DOHH2 (cell line): Measurements from ENCODE around the gene CEP57L1.

Experiments
- H3F3A ChIP-seq: fragments of 200-600 bp; sonication (generic), shearing (Covaris generic); 2 replicates; pipeline ENCODE4 v1.6.0; 2016; ENCODE audit warnings: antibody characterized with exemption, mild to moderate bottlenecking; ENCODE audit not compliant: control insufficient read depth, insufficient read depth
- H3K27ac ChIP-seq: fragments of 200-600 bp; sonication (generic); 2 replicates; pipeline ENCODE4 v1.5.1; 2014; ENCODE audit warnings: low read depth, mild to moderate bottlenecking, low read length, moderate library complexity
- H3K27me3 ChIP-seq: fragments of 200-600 bp; sonication (generic); 2 replicates; pipeline ENCODE4 v1.6.1; 2014; ENCODE audit warnings: mild to moderate bottlenecking, low read length, mixed read lengths; ENCODE audit not compliant: control insufficient read depth
- H3K36me3 ChIP-seq: fragments of 200-600 bp; sonication (generic); 2 replicates; pipeline ENCODE4 v1.6.1; 2014; ENCODE audit warnings: mild to moderate bottlenecking, low read length, moderate library complexity, mixed read lengths; ENCODE audit not compliant: control insufficient read depth
- H3K4me1 ChIP-seq: fragments of 200-600 bp; sonication (generic); 2 replicates; pipeline ENCODE4 v1.6.1; 2014; ENCODE audit warnings: mild to moderate bottlenecking, low read length, mixed read lengths; ENCODE audit not compliant: control insufficient read depth
- H3K4me2 ChIP-seq: fragments of 200-600 bp; sonication (generic); 2 replicates; pipeline ENCODE4 v1.6.0; 2014; ENCODE audit warnings: mild to moderate bottlenecking, low read length, moderate library complexity
- H3K4me3 ChIP-seq: fragments of 200-600 bp; sonication (generic); 2 replicates; pipeline ENCODE4 v1.5.1; 2014; ENCODE audit warnings: mild to moderate bottlenecking, low read length, mixed read lengths
- H3K79me2 ChIP-seq: fragments of 200-600 bp; sonication (generic); 2 replicates; pipeline ENCODE4 v1.6.1; 2014; ENCODE audit warnings: mild to moderate bottlenecking, low read length, mixed read lengths; ENCODE audit not compliant: control insufficient read depth
- H3K9me2 ChIP-seq: fragments of 200-600 bp; sonication (generic); replicated peaks from 2 replicates; pipeline ENCODE4 v1.6.1; 2014; ENCODE audit warnings: mild to moderate bottlenecking, low read length, mixed read lengths; ENCODE audit not compliant: control insufficient read depth
- H3K9me3 ChIP-seq: fragments of 200-600 bp; sonication (generic); 2 replicates; pipeline ENCODE4 v1.6.1; 2014; ENCODE audit warnings: antibody characterized with exemption, low read length, mixed read lengths; ENCODE audit not compliant: control insufficient read depth, insufficient read depth
- H4K20me1 ChIP-seq: fragments of 200-600 bp; sonication (generic); 2 replicates; pipeline ENCODE4 v1.6.0; 2014; ENCODE audit warnings: low read depth, mild to moderate bottlenecking, antibody characterized with exemption, low read length, moderate library complexity; ENCODE audit not compliant: control insufficient read depth, insufficient read depth
- CTCF ChIP-seq: fragments of 200-600 bp; sonication (generic); IDR thresholded peaks from one replicate; pipeline ENCODE4 v1.5.1; 2014; ENCODE audit warnings: antibody characterized with exemption, mild to moderate bottlenecking, low read depth, low read length; ENCODE audit not compliant: poor library complexity, severe bottlenecking
- EZH2phosphoT487 ChIP-seq: fragments of 200-600 bp; sonication (generic); IDR thresholded peaks from 2 replicates; pipeline ENCODE4 v1.6.1; 2017; ENCODE audit warnings: borderline replicate concordance, mild to moderate bottlenecking, antibody characterized with exemption, low read length, moderate library complexity, mixed read lengths

CEP57L1 gene

GRCh38 chr6:109052018-109052651 is 43.2 kb upstream of the CEP57L1 start:
- Histone ChIP-seq H4K20me1 (no peaks in the 10 kb centered on the region), H3K9me3 (no peaks in the 10 kb centered on the region), H3K27ac (no peak overlapping the region), H3F3A (no peaks in the 10 kb centered on the region), H3K79me2 (no peaks in the 10 kb centered on the region), H3K4me3 (peak overlapping the region; percentile 7; the same call in 1 of the 2 replicates), H3K27me3 (no peaks in the 10 kb centered on the region), H3K4me2 (peak overlapping the region; percentile 43), H3K36me3 (no peaks in the 10 kb centered on the region), H3K4me1 (peaks cover 26% of the 10 kb centered on the region), H3K9me2 (no peaks in the 10 kb centered on the region)
- TF ChIP-seq CTCF: no peak

- Histone ChIP-seq H3K36me3 (no peaks in the 10 kb centered on the region), H3K79me2 (no peaks in the 10 kb centered on the region), H3K9me2 (no peaks in the 10 kb centered on the region), H3K27me3 (no peaks in the 10 kb centered on the region), H3K4me3 (peak overlapping the region; percentile 7; the same call in 1 of the 2 replicates), H3F3A (no peaks in the 10 kb centered on the region), H3K9me3 (no peaks in the 10 kb centered on the region), H3K4me2 (peak overlapping the region; percentile 43), H4K20me1 (no peaks in the 10 kb centered on the region), H3K4me1 (peaks cover 26% of the 10 kb centered on the region), H3K27ac (no peak overlapping the region)
- TF ChIP-seq CTCF (no peak), EZH2phosphoT487 (no peak)
Observed at GRCh38 chr6:109052852-109053251, 42.5 kb upstream of the CEP57L1 start.

- H3K4me3 ChIP-seq: no peak overlapping the region
- no peaks in the 10 kb centered on the region for H3K36me3 ChIP-seq
- H3K9me3 ChIP-seq: no peaks in the 10 kb centered on the region
- H4K20me1 ChIP-seq: no peaks in the 10 kb centered on the region
- H3K4me1 ChIP-seq: peaks cover 26% of the 10 kb centered on the region
- no peaks in the 10 kb centered on the region for H3F3A ChIP-seq
- no peaks in the 10 kb centered on the region for H3K9me2 ChIP-seq
- H3K27me3 ChIP-seq: no peaks in the 10 kb centered on the region
- TF ChIP-seq CTCF (no peak), EZH2phosphoT487 (no peak)
- no peak overlapping the region for H3K4me2 ChIP-seq
- H3K27ac ChIP-seq: no peak overlapping the region
- no peaks in the 10 kb centered on the region for H3K79me2 ChIP-seq
Observed at GRCh38 chr6:109053336-109053735, 42.0 kb upstream of the CEP57L1 start.
